ENCODE data around the gene SNX1. TPM values are rescaled to one million over a fixed set of nuclear protein-coding genes. Genes with fewer than 3 reads are reported as not detected.
"Not testable (repeated sequence)": the region's sequence is repeated elsewhere in the genome, so short reads cannot be mapped to it uniquely, and the experiment has no call there.

The SNX1 gene
- total RNA-seq, 1 donor from 2014 or later, result 138 TPM

- peak overlapping the region; percentile 83 for H3K27ac Mint-ChIP-seq
These were observed 17.1 kb downstream of the SNX1 start for GRCh38 chr15:64112904-64113303.

GRCh38 chr15:64117759-64118487 is 22.1 kb downstream of the SNX1 start:
- CTCF ChIA-PET, result no interaction called here
- DNase-seq, result no peak
- Mint-ChIP-seq H3K4me3 (no peak overlapping the region), H3K9me3 (no peaks in the 10 kb centered on the region), H3K4me1 (peaks cover 20% of the 10 kb centered on the region), H3K36me3 (ENCODE audit: low read depth) (peaks cover 88% of the 10 kb centered on the region), H3K27me3 (no peaks in the 10 kb centered on the region), H3K27ac (no peak overlapping the region)
- TF ChIP-seq, protein P1, sequence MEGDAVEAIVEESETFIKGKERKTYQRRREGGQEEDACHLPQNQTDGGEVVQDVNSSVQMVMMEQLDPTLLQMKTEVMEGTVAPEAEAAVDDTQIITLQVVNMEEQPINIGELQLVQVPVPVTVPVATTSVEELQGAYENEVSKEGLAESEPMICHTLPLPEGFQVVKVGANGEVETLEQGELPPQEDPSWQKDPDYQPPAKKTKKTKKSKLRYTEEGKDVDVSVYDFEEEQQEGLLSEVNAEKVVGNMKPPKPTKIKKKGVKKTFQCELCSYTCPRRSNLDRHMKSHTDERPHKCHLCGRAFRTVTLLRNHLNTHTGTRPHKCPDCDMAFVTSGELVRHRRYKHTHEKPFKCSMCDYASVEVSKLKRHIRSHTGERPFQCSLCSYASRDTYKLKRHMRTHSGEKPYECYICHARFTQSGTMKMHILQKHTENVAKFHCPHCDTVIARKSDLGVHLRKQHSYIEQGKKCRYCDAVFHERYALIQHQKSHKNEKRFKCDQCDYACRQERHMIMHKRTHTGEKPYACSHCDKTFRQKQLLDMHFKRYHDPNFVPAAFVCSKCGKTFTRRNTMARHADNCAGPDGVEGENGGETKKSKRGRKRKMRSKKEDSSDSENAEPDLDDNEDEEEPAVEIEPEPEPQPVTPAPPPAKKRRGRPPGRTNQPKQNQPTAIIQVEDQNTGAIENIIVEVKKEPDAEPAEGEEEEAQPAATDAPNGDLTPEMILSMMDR (IDR thresholded peaks at IDR 0.05), result no peak
- intact Hi-C loops (cut with micrococcal nuclease), result no loop called here
- POLR2A ChIA-PET, result no interaction called here
- no peak for ATAC-seq (ENCODE audit: low read depth)

More at GRCh38 chr15:64112904-64113303, 17.1 kb downstream of the SNX1 start:
- POLR2A ChIA-PET, result no interaction called here
- intact Hi-C loops (cut with micrococcal nuclease), result no loop called here
- ATAC-seq (ENCODE audit: low read depth), result no peak
- peaks cover 54% of the 10 kb centered on the region for H3K36me3 Mint-ChIP-seq (ENCODE audit: low read depth)
- TF ChIP-seq, protein P1 (IDR thresholded peaks at IDR 0.05), result no peak
- H3K4me1 Mint-ChIP-seq, result peaks cover 59% of the 10 kb centered on the region
- DNase-seq, result no peak
- no peak overlapping the region for H3K4me3 Mint-ChIP-seq
- no peaks in the 10 kb centered on the region for H3K27me3 Mint-ChIP-seq
- CTCF ChIA-PET, result no interaction called here
- H3K9me3 Mint-ChIP-seq, result no peaks in the 10 kb centered on the region

DNA sequence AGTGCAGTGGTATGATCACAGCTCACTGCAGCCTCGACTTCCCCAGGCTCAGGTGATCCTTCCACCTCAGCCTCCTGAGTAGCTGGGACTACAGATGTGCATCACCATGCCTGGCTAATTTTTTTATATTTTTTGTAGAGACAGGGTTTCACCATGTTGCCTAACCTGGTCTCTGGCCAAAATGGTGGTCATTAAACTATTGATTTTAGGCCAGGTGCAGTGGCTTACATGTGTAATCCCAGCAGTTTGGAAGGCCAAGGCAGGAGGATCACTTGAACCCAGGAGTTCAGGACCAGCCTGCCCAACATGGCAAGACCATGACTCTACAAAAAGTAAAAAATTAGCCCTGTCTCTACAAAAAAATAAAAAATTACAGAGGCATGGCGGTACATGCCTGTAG is 24.5 kb downstream of the SNX1 start:
- peaks cover 90% of the 10 kb centered on the region for H3K36me3 Mint-ChIP-seq (ENCODE audit: low read depth)
- DNase-seq; H3K4me1 Mint-ChIP-seq; intact Hi-C loops (cut with micrococcal nuclease); H3K27me3 Mint-ChIP-seq; ATAC-seq (ENCODE audit: low read depth); H3K27ac Mint-ChIP-seq; H3K4me3 Mint-ChIP-seq; H3K9me3 Mint-ChIP-seq: not testable (repeated sequence)
- CTCF ChIA-PET, result interaction anchor here (0.6 kb wide), 1 partner anchor 368 kb away, joined by 3 read pairs; no protein-coding TSS in a partner anchor
- POLR2A ChIA-PET, result interaction anchor here (0.6 kb wide), 1 partner anchor 126 kb away, joined by 3 read pairs; no protein-coding TSS in a partner anchor

DNA sequence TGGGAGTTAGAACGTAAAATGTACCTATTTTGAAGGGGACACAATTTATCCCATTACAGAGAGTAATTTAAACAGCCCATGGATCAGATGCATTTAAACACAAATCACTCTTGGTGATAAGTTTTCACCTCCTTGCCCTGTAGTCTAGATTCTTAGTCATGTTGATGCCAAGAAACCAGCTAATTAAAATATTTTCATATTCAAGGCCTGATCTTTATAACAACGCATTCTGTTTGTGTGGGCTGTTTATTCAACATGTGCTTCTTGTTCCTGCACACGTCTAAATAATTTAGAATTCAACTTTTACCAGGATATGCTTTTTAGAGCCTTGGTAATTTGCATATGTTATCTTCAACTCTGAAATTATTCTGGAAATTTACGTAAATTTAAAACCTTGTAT is 25.8 kb downstream of the SNX1 start:
- ATAC-seq (ENCODE audit: low read depth) (no peak), DNase-seq (no peak)
- Mint-ChIP-seq H3K4me1 (no peaks in the 10 kb centered on the region), H3K36me3 (ENCODE audit: low read depth) (peaks cover 88% of the 10 kb centered on the region), H3K27ac (no peak overlapping the region), H3K27me3 (no peaks in the 10 kb centered on the region), H3K4me3 (no peak overlapping the region), H3K9me3 (no peaks in the 10 kb centered on the region)
- TF ChIP-seq, protein P1 (IDR thresholded peaks at IDR 0.05), result no peak
- POLR2A ChIA-PET, result interaction anchor here (2.7 kb wide), 1 partner anchor 10 kb away, joined by 7 read pairs; no protein-coding TSS in a partner anchor
- intact Hi-C loops (cut with micrococcal nuclease), result no loop called here
- CTCF ChIA-PET, result interaction anchor here (2.0 kb wide), 1 partner anchor 32 kb away, joined by 7 read pairs; no protein-coding TSS in a partner anchor

GRCh38 chr15:64122444-64122843 is 26.7 kb downstream of the SNX1 start:
- ATAC-seq (ENCODE audit: low read depth), result no peak
- Mint-ChIP-seq H3K4me1 (no peaks in the 10 kb centered on the region), H3K27me3 (no peaks in the 10 kb centered on the region), H3K9me3 (no peaks in the 10 kb centered on the region), H3K27ac (no peak overlapping the region), H3K4me3 (no peak overlapping the region), H3K36me3 (ENCODE audit: low read depth) (peaks cover 87% of the 10 kb centered on the region)
- no peak for DNase-seq
- POLR2A ChIA-PET, result interaction anchor here (2.7 kb wide), 1 partner anchor 11 kb away, joined by 7 read pairs; no protein-coding TSS in a partner anchor
- intact Hi-C loops (cut with micrococcal nuclease), result no loop called here
- CTCF ChIA-PET, result interaction anchor here (2.0 kb wide), 1 partner anchor 31 kb away, joined by 7 read pairs; no protein-coding TSS in a partner anchor
- TF ChIP-seq, protein P1 (IDR thresholded peaks at IDR 0.05), result no peak

Data from activated B cell treated with CpG ODN at 0.5 μM for 24 hours (primary cell).